HG02973 (cell line): ENCODE data around the gene MBD5.
"Not testable (repeated sequence)": the region's sequence is repeated elsewhere in the genome, so short reads cannot be mapped to it uniquely, and the experiment has no call there.

ENCODE experiments used
- ATAC-seq: cut with Tn5 transposase; IDR thresholded peaks from one replicate; pipeline ENCODE4 v1.9.1; 2021; ENCODE audit warnings: moderate library complexity; ENCODE audit not compliant: unreplicated experiment

MBD5 gene

GRCh38 chr2:148540022-148540421, 519.1 kb downstream of the MBD5 start:
- ATAC-seq: no peak

- ATAC-seq: no peak
Measured at GRCh38 chr2:148541792-148542191, 520.9 kb downstream of the MBD5 start.

- ATAC-seq: no peak
Measured at GRCh38 chr2:148542614-148543013, 521.7 kb downstream of the MBD5 start.

DNA sequence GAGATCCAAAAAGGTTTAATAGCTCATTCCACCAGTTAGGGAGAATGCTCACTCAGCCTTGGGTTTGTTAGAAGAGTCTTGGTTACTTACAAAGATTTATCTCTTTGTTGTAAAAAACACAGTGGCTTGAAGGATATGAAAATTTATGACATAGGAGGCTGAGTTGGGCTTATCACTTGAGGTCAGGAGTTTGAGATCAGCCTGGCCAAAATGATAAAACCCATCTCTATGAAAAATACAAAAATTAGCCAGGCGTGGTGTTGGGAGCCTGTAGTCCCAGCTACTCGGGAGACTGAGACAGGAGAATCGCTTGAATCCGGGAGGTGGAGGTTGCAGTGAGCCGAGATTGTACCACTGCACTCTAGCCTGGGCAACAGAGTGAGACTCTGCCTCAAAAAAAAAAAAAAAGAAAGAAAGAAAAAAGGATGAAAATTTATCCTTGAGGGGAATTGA, 522.2 kb downstream of the MBD5 start:
- ATAC-seq: not testable (repeated sequence)

GRCh38 chr2:148545390-148546256, 524.7 kb downstream of the MBD5 start:
- no peak for ATAC-seq

- ATAC-seq: no peak
Measured at GRCh38 chr2:148546270-148546669, 525.4 kb downstream of the MBD5 start.

DNA sequence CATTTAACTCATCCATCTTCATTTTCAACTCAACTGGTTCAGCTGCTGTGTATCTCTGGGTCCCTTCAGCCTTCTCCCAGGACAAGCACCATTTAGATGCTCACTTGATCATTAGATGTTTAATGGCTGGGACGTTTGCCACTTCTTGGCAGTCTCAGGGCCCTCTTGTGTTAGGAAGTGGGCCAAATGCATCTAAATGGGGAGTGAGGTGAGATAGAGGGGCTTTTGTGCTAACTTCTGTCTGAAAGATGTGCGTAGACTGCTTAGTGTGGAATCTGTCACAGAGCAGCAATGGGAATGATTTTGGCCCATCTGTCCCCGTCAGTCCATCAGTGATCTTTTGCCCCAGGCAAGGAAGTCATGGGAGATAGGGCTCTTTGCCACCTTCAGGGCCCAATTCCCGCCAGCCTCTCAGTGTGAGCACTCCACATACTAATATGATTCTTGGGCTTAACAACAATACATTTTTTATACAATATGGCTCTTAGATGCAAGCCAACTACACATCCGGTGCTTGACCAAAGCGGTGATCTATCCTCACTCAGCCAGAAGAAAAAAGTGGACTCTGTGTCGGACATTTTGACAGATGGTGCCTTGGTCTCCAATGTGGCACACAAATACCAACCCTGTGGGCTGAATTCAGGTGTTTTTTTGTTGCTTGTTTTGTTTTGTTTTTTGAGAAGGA, 528.0 kb downstream of the MBD5 start:
- ATAC-seq: no peak

GRCh38 chr2:148552675-148553331, 531.9 kb downstream of the MBD5 start:
- ATAC-seq: no peak

DNA sequence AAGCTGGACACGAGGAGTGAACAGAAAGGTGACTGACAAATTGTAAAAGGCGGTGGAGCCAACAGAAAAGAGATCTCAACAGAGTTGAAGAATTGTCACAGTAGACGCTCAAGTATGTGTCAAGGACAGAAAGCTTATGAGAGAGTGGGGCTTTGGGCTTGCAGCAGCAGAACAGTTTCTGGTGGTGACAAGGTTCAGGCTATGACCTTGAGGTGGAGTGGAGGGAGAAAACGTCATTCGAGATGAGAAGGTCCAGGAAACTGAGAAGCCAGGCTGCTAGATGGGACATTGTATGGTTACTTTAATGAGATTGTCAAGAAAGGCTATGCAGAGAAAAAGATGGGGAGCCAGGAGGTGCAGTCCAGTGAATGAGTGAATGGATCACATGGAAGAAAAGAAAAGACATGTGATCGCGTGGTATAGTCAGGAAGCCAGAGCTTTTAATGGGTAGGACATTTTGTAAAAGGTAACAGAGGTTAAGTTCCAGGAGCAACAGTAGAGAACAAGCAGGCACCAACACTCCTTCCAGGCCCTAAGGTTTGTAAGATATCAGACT, 532.5 kb downstream of the MBD5 start:
- no peak for ATAC-seq

DNA sequence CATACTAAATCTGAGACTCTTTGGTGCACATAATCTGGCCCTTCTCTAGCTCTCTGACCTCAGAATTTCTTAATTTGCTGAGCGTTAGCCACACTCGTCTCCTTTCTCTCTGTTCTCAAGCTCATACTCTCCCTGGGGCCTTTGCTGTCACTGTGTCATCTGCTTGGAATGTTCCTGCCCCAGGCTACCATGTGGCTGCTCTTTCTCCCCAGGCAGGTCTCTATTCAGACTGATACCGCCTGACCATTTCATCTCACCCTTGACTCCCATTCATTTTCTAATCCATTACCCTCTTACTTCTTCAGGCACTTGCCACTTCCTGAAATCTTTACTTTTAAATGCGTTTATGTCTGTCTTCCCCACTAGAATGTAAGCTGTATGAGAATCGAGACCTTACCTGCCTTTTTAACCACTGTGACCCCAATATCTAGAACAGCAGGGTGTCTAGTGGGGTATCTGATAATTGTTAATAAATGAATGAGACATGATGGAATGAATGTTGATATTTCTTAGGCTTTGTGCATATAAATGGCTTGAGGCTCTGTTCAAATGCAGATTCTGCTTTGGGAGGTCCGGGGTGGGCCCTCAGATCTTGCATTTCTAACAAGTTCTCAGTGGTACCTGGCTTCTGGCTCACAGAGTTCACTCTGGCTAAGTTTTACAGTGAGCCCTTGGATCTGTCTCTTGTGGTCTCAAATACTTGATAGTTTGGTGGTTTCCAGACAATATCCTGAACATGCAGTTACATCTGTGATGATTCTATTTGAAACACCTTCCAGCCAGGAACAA, 533.8 kb downstream of the MBD5 start:
- ATAC-seq: no peak

GRCh38 chr2:148555622-148556294, 534.9 kb downstream of the MBD5 start:
- no peak for ATAC-seq

DNA sequence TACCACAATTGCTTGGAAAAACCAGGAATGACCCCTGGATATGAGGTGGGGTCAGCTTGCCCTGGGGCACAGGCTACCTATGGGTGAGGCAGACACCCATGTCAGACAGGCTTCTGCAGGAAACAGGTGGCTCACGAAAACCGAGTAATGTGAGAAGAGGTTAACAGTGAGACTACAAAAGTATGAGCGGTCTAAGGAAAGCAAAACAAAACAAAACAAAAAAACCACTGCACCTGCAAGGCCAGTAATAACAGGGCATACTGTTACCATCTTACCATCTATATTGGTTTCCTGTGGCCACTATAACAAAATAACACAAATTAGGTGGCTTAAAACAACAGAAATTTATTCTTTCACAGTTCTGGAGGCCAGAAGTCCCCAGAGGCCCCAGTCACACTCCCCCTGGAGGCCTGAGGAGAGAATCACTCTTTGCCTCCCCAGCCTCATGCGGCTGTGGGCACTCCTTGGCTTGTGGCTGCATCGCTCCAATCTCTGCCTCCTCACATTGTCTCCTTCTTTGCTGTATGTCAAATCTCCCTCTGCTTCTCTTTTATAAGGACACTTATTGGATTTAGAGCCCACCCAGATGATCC, 537.0 kb downstream of the MBD5 start:
- ATAC-seq: peak; percentile 79

- no peak for ATAC-seq
Measured at GRCh38 chr2:148560496-148560895, 539.6 kb downstream of the MBD5 start.

GRCh38 chr2:148561389-148561788, 540.5 kb downstream of the MBD5 start:
- no peak for ATAC-seq

GRCh38 chr2:148565272-148565894, 544.5 kb downstream of the MBD5 start:
- ATAC-seq: no peak
